HepG2 (cell line): Measurements from ENCODE around the gene DPH3. TPM values are rescaled to one million over a fixed set of nuclear protein-coding genes. Genes with fewer than 3 reads are reported as not detected.
A peak's percentile ranks its signal among the peaks of the same experiment; 100 is the strongest.

Source experiments
- FOXO1 ChIP-seq: sonication (generic); formaldehyde crosslinking; IDR thresholded peaks from 2 replicates; pipeline ENCODE4 v1.4.0; 2020; ENCODE audit warnings: missing genetic modification reagents
- PAWR ChIP-seq: sonication (generic); formaldehyde crosslinking; IDR thresholded peaks from 2 replicates; pipeline ENCODE4 v1.4.0; 2020; ENCODE audit warnings: missing genetic modification reagents, mild to moderate bottlenecking, borderline replicate concordance
- PRDM4 ChIP-seq: sonication (generic); formaldehyde crosslinking; IDR thresholded peaks from 2 replicates; pipeline ENCODE4 v1.9.0; 2021; ENCODE audit warnings: missing genetic modification reagents, borderline replicate concordance
- SRSF1 ChIP-seq: fragments of 200-400 bp; formaldehyde crosslinking; optimal IDR thresholded peaks from 2 replicates; pipeline ENCODE3; 2017; ENCODE audit warnings: mild to moderate bottlenecking, low read depth, low read length, moderate library complexity
- ZBTB42 ChIP-seq: sonication (generic); formaldehyde crosslinking; IDR thresholded peaks from 2 replicates; pipeline ENCODE4 v1.5.0; 2020; ENCODE audit warnings: mild to moderate bottlenecking, missing genetic modification reagents
- ZNF253 ChIP-seq: sonication (generic); formaldehyde crosslinking; IDR thresholded peaks from 2 replicates; pipeline ENCODE4 v1.8.0; 2022; ENCODE audit warnings: mild to moderate bottlenecking, missing genetic modification reagents, borderline replicate concordance
- ZNF256 ChIP-seq: sonication (generic); formaldehyde crosslinking; conservative IDR thresholded peaks from 2 replicates; pipeline ENCODE4 v1.4.0; 2020; ENCODE audit warnings: missing genetic modification reagents
- ZNF382 ChIP-seq: sonication (generic); formaldehyde crosslinking; IDR thresholded peaks from 2 replicates; pipeline ENCODE4 v1.5.0; 2020; ENCODE audit warnings: missing genetic modification reagents, mild to moderate bottlenecking, borderline replicate concordance
- ZNF407 ChIP-seq: sonication (generic); formaldehyde crosslinking; IDR thresholded peaks from one replicate; pipeline ENCODE4 v1.5.1; 2020; ENCODE audit warnings: mild to moderate bottlenecking, missing genetic modification reagents; ENCODE audit errors: not compliant biosample characterization
- polyA plus RNA-seq, 8 experiments: library from polyadenylated mRNA; depleted of rRNA in 3 of 8; stranded (reverse) in 7 of 8; unstranded in 1 of 8; fragments of >200 nt; fragmentation: Illumina TruSeq in 4 of 8; extraction: Trizol in 4 of 8; gene quantifications; 2 replicates each; pipeline versions ENCODE4 v1.2.1 to v1.2.3, GENCODE V29; 2011 to 2016; ENCODE audit warnings: low read depth in 4 of 8, missing spikeins in 1 of 8, mixed read lengths in 1 of 8; ENCODE audit not compliant: insufficient read depth in 1 of 8
- total RNA-seq, 5 experiments: library from RNA; depleted of rRNA; stranded (reverse); fragments of >200 nt; fragmentation: Illumina TruSeq; extraction: Trizol; gene quantifications; 2 replicates each; pipeline ENCODE4 v1.2.3, GENCODE V29; 2016; ENCODE audit warnings: low read depth in 1 of 5
- TF ChIP-seq, protein P1 (sequence below): sonication (generic); formaldehyde crosslinking; IDR thresholded peaks from 2 replicates; pipeline ENCODE4 v1.4.0; 2020; ENCODE audit warnings: missing genetic modification reagents, borderline replicate concordance
- TF ChIP-seq, protein P2 (sequence below): IDR thresholded peaks from 2 replicates; pipeline ENCODE4 v1.6.1; 2016; ENCODE audit warnings: low read depth

DPH3 gene
- total and polyA plus RNA-seq, 2 of the 13 experiments (the other 11 are each of a cell fraction or from before 2014, with no cell fraction given): 18.3 to 21.6 TPM

DNA sequence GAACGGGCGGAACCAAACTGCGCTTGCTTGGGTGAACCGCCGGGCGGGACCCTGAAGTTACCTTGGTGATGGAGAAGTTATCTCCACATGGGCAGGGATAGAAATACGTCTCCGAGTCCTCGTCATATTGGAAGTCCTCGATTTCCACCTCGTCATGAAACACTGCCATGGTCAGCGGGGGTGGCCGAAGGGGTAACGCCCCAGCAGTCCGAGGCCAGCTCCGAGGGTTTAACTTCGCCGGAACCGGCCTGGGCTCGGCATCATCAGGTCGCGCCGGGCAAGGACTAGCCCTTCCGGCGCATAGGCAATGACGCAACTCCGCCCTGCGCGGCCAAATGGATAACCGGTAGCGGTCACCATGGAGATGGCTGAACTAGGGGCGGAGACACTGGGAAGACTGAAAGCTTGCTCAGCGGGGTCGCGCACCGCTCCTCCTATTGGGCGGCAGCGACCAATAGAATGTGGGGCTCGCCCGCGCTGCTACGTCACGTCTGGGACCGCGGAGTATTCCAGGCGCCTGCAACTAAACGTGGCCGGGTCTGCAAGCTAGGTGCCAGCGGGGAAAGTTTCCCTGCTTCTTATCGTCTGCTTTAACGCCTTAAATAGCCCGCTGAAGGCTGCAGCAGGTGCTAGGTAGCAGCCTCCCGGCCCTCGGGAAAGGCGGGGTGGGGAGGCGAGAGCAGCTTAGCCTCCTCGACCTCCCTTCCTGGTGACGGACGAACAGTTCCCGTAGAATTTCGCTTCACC, at the start of gene DPH3, which contains the start of gene OXNAD1 (continued):
- TF ChIP-seq ZNF407 (CRISPR knock-in tag) (no peak), PRDM4 (CRISPR knock-in tag) (no peak), FOXO1 (no peak), ZBTB42 (CRISPR knock-in tag) (no peak), ZNF256 (0 out of 2 replicates have a peak, but pooled peaks have one; percentile 28), ZNF253 (CRISPR knock-in tag) (0 out of 2 replicates have a peak, but pooled peaks have one; percentile 4), ZNF382 (CRISPR knock-in tag) (no peak), PAWR (CRISPR knock-in tag) (no peak), SRSF1 (no peak)
- TF ChIP-seq, protein P1, sequence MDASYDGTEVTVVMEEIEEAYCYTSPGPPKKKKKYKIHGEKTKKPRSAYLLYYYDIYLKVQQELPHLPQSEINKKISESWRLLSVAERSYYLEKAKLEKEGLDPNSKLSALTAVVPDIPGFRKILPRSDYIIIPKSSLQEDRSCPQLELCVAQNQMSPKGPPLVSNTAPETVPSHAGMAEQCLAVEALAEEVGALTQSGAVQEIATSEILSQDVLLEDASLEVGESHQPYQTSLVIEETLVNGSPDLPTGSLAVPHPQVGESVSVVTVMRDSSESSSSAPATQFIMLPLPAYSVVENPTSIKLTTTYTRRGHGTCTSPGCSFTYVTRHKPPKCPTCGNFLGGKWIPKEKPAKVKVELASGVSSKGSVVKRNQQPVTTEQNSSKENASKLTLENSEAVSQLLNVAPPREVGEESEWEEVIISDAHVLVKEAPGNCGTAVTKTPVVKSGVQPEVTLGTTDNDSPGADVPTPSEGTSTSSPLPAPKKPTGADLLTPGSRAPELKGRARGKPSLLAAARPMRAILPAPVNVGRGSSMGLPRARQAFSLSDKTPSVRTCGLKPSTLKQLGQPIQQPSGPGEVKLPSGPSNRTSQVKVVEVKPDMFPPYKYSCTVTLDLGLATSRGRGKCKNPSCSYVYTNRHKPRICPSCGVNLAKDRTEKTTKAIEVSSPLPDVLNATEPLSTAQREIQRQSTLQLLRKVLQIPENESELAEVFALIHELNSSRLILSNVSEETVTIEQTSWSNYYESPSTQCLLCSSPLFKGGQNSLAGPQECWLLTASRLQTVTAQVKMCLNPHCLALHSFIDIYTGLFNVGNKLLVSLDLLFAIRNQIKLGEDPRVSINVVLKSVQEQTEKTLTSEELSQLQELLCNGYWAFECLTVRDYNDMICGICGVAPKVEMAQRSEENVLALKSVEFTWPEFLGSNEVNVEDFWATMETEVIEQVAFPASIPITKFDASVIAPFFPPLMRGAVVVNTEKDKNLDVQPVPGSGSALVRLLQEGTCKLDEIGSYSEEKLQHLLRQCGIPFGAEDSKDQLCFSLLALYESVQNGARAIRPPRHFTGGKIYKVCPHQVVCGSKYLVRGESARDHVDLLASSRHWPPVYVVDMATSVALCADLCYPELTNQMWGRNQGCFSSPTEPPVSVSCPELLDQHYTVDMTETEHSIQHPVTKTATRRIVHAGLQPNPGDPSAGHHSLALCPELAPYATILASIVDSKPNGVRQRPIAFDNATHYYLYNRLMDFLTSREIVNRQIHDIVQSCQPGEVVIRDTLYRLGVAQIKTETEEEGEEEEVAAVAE (CRISPR knock-in tag): peak; percentile 95
- TF ChIP-seq, protein P2, sequence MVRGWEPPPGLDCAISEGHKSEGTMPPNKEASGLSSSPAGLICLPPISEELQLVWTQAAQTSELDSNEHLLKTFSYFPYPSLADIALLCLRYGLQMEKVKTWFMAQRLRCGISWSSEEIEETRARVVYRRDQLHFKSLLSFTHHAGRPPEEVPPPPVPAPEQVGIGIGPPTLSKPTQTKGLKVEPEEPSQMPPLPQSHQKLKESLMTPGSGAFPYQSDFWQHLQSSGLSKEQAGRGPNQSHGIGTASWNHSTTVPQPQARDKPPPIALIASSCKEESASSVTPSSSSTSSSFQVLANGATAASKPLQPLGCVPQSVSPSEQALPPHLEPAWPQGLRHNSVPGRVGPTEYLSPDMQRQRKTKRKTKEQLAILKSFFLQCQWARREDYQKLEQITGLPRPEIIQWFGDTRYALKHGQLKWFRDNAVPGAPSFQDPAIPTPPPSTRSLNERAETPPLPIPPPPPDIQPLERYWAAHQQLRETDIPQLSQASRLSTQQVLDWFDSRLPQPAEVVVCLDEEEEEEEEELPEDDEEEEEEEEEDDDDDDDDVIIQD (CRISPR knock-in tag): peak; percentile 65
